HEK293T (cell line): Measurements from ENCODE around the gene ASIC3.

Experiments
- ELF4 ChIP-seq: fragments of 450-650 bp; IDR thresholded peaks from 2 replicates; pipeline ENCODE4 v1.6.1; 2017; ENCODE audit warnings: antibody characterized with exemption
- FOXA1 ChIP-seq: fragments of 450-650 bp; IDR thresholded peaks from 2 replicates; pipeline ENCODE4 v1.6.1; 2016; ENCODE audit warnings: mild to moderate bottlenecking
- HDGF ChIP-seq: fragments of 450-650 bp; IDR thresholded peaks from 2 replicates; pipeline ENCODE4 v1.6.1; 2017; ENCODE audit warnings: antibody characterized with exemption, borderline replicate concordance

GRCh38 chr7:151058781-151059366 lies 10.5 kb downstream of the ASIC3 start:
- 0 out of 2 replicates have a peak, but pooled peaks have one; percentile 89 for TF ChIP-seq HDGF
- no peak for TF ChIP-seq FOXA1
- TF ChIP-seq ELF4, result no peak
